OCI-LY7 (cell line): ENCODE results near the gene ZXDC.

Experiments used
- CTCF ChIP-seq: fragments of 200-600 bp; sonication (generic); conservative IDR thresholded peaks from 2 replicates; pipeline ENCODE4 v1.5.1; 2014; ENCODE audit warnings: mild to moderate bottlenecking, antibody characterized with exemption, low read length, moderate library complexity, mixed read lengths
- EZH2phosphoT487 ChIP-seq: fragments of 200-600 bp; sonication (generic); IDR thresholded peaks from 2 replicates; pipeline ENCODE4 v1.6.1; 2018; ENCODE audit warnings: low read depth, borderline replicate concordance, mild to moderate bottlenecking, mixed run types, antibody characterized with exemption, low read length, moderate library complexity, mixed read lengths

- TF ChIP-seq CTCF (no peak), EZH2phosphoT487 (no peak)
Observed at GRCh38 chr3:126498461-126498860, 22.8 kb upstream of the ZXDC start.
